Gastrocnemius medialis (tissue), 4 donors: Measurements from ENCODE around the gene TSPAN1. TPM values are rescaled to one million over a fixed set of nuclear protein-coding genes. Genes with fewer than 3 reads are reported as not detected.

Experiments used
- ATAC-seq, 2 donors: fragments of 150-250 bp; one replicate each; pipeline ENCODE4 v1.9.1; 2016
- DNase-seq, 2 donors: peaks; one replicate each; pipeline ENCODE4 v3.0.0-alpha.2; 2019
- H3K27ac ChIP-seq, 4 donors: fragments of 200-600 bp; sonication (generic); 1 replicate in 1 of 4; 2 replicates in 3 of 4; pipeline ENCODE4 v1.5.1; 2016 to 2018; ENCODE audit warnings: mild to moderate bottlenecking in 2 of 4, moderate library complexity in 1 of 4
- H3K27me3 ChIP-seq, 3 donors: fragments of 200-600 bp; sonication (generic) in 2 of 3; 1 replicate in 1 of 3; 2 replicates in 2 of 3; pipeline versions ENCODE4 v1.5.1 to v1.6.0; 2016 to 2019; ENCODE audit warnings: mild to moderate bottlenecking in 1 of 3, moderate library complexity in 1 of 3
- H3K36me3 ChIP-seq, 2 donors: fragments of 200-600 bp; sonication (generic) in 1 of 2; one replicate each; pipeline ENCODE4 v1.5.1; 2017 to 2018
- H3K4me1 ChIP-seq, 2 donors: fragments of 200-600 bp; sonication (generic) in 1 of 2; one replicate each; pipeline ENCODE4 v1.5.1; 2016 to 2017; ENCODE audit warnings: mild to moderate bottlenecking in 2 of 2
- H3K4me3 ChIP-seq, 4 donors: fragments of 200-600 bp; sonication (generic) in 3 of 4; 1 replicate in 1 of 4; 2 replicates in 3 of 4; pipeline ENCODE4 v1.5.1; 2016 to 2019; ENCODE audit warnings: mild to moderate bottlenecking in 2 of 4
- H3K9me3 ChIP-seq, 3 donors: fragments of 200-600 bp; sonication (generic) in 2 of 3; 1 replicate in 1 of 3; 2 replicates in 2 of 3; pipeline ENCODE4 v1.5.1; 2016 to 2019
- CTCF ChIP-seq, 5 experiments: fragments of 450-650 bp in 3 of 5; fragments of 200-600 bp in 2 of 5; sonication (generic) in 2 of 5; IDR thresholded peaks in 4 of 5; conservative IDR thresholded peaks in 1 of 5; 1 replicate in 4 of 5; 2 replicates in 1 of 5; pipeline ENCODE4 v1.5.1; 2016 to 2019; ENCODE audit warnings: antibody characterized with exemption in 5 of 5, mild to moderate bottlenecking in 3 of 5, moderate library complexity in 3 of 5
- POLR2A ChIP-seq, 2 donors: fragments of 450-650 bp; IDR thresholded peaks; one replicate each; pipeline ENCODE4 v1.6.1; 2017; ENCODE audit warnings: antibody characterized with exemption in 2 of 2, mild to moderate bottlenecking in 2 of 2, moderate library complexity in 2 of 2
- in situ Hi-C, 4 donors: fragments of 200-750 bp; cut with MboI; loops; one replicate each; pipeline versions ENCODE4 v1.15.0 to v1.8.0; 2017; ENCODE audit warnings: low sequenced_read_pairs in 4 of 4
- intact Hi-C: fragments of 100-400 bp; cut with DNase I; formaldehyde crosslinking; loops from one replicate; pipeline ENCODE4 v1.15.1; 2023; ENCODE audit warnings: low total_unique reads
- total RNA-seq, 4 donors: library from RNA; depleted of rRNA; stranded (reverse); fragments of >200 nt; gene quantifications; one replicate each; pipeline versions ENCODE4 v1.1.0 to v1.2.3, GENCODE V29; 2016

Gene TSPAN1
- total RNA-seq, 4 donors from 2014 or later = 0.88 to 10.7 (median 6.0) TPM

GRCh38 chr1:46190539-46190938 is 15.7 kb downstream of the TSPAN1 start:
- Histone ChIP-seq H3K36me3 (peaks cover 0 to 76% of the 10 kb centered on the region in 2 donors), H3K4me1 (peaks cover 0 to 14% of the 10 kb centered on the region in 2 donors), H3K27ac (no peak overlapping the region), H3K27me3 (no peaks in the 10 kb centered on the region), H3K9me3 (no peaks in the 10 kb centered on the region), H3K4me3 (no peak overlapping the region)
- DNase-seq = no peak
- ATAC-seq = no peak
- TF ChIP-seq POLR2A (IDR thresholded peaks at IDR 0.05) = no peak
- TF ChIP-seq CTCF (IDR thresholded peaks at IDR 0.05 in 4 of 5, conservative IDR thresholded peaks at IDR 0.05 in 1 of 5) = no peak
- in situ Hi-C loops = no loop called here
- intact Hi-C loops = no loop called here

GRCh38 chr1:46191033-46191701 is 16.3 kb downstream of the TSPAN1 start:
- DNase-seq (no peak), ATAC-seq (no peak)
- Histone ChIP-seq H3K4me3 (no peak overlapping the region), H3K27me3 (no peaks in the 10 kb centered on the region), H3K4me1 (peaks cover 0 to 12% of the 10 kb centered on the region in 2 donors), H3K27ac (no peak overlapping the region), H3K36me3 (peaks cover 0 to 82% of the 10 kb centered on the region in 2 donors), H3K9me3 (no peaks in the 10 kb centered on the region)
- in situ Hi-C loops = no loop called here
- intact Hi-C loops = no loop called here
- TF ChIP-seq CTCF (IDR thresholded peaks at IDR 0.05 in 4 of 5, conservative IDR thresholded peaks at IDR 0.05 in 1 of 5) = no peak
- no peak for TF ChIP-seq POLR2A (IDR thresholded peaks at IDR 0.05)

- Histone ChIP-seq H3K4me3 (no peak overlapping the region), H3K27ac (no peak overlapping the region), H3K27me3 (no peaks in the 10 kb centered on the region), H3K4me1 (peaks cover 1 to 13% of the 10 kb centered on the region in 2 donors), H3K36me3 (peaks cover 0 to 92% of the 10 kb centered on the region in 2 donors), H3K9me3 (no peaks in the 10 kb centered on the region)
- DNase-seq (no peak), ATAC-seq (no peak)
- intact Hi-C loops (no loop called here), in situ Hi-C loops (no loop called here)
- no peak for TF ChIP-seq CTCF (IDR thresholded peaks at IDR 0.05 in 4 of 5, conservative IDR thresholded peaks at IDR 0.05 in 1 of 5)
- TF ChIP-seq POLR2A (IDR thresholded peaks at IDR 0.05) = no peak
Measured at GRCh38 chr1:46192171-46192570, 17.3 kb downstream of the TSPAN1 start.

GRCh38 chr1:46193285-46193684 is 18.4 kb downstream of the TSPAN1 start:
- H3K27me3 ChIP-seq = no peaks in the 10 kb centered on the region
- intact Hi-C loops = no loop called here
- no peak overlapping the region for H3K4me3 ChIP-seq
- no peak overlapping the region for H3K27ac ChIP-seq
- peaks cover 0 to 82% of the 10 kb centered on the region in 2 donors for H3K36me3 ChIP-seq
- no peak for ATAC-seq
- DNase-seq = no peak
- peaks cover 10 to 18% of the 10 kb centered on the region in 2 donors for H3K4me1 ChIP-seq
- TF ChIP-seq CTCF (IDR thresholded peaks at IDR 0.05 in 4 of 5, conservative IDR thresholded peaks at IDR 0.05 in 1 of 5) = no peak
- no peak for TF ChIP-seq POLR2A (IDR thresholded peaks at IDR 0.05)
- in situ Hi-C loops = no loop called here
- H3K9me3 ChIP-seq = no peaks in the 10 kb centered on the region
